Spleen (tissue), 11 donors: ENCODE measurements around the gene GABRA5. TPM values are rescaled to one million over a fixed set of nuclear protein-coding genes. Genes with fewer than 3 reads are reported as not detected.

Experiments
- DNase-seq: peaks from one replicate; pipeline ENCODE4 v3.0.0-alpha.2; 2020
- H3K27ac ChIP-seq, 8 donors: fragments of 200-600 bp; sonication (generic) in 7 of 8; 1 replicate in 4 of 8; 2 replicates in 4 of 8; pipeline versions ENCODE4 v1.5.0 to v1.8.0; 2016 to 2021; ENCODE audit warnings: inconsistent platforms in 4 of 8, mild to moderate bottlenecking in 4 of 8, moderate library complexity in 1 of 8
- H3K27me3 ChIP-seq, 7 donors: fragments of 200-600 bp; sonication (generic) in 6 of 7; replicated peaks in 1 of 7; 1 replicate in 4 of 7; 2 replicates in 3 of 7; pipeline versions ENCODE4 v1.5.0 to v1.8.0; 2016 to 2021; ENCODE audit warnings: inconsistent platforms in 3 of 7, mild to moderate bottlenecking in 1 of 7
- H3K36me3 ChIP-seq, 6 donors: fragments of 200-600 bp; sonication (generic) in 5 of 6; 1 replicate in 4 of 6; 2 replicates in 2 of 6; pipeline versions ENCODE4 v1.5.0 to v1.8.0; 2016 to 2021; ENCODE audit warnings: inconsistent platforms in 2 of 6
- H3K4me1 ChIP-seq, 6 donors: fragments of 200-600 bp; sonication (generic) in 5 of 6; 1 replicate in 3 of 6; 2 replicates in 3 of 6; pipeline versions ENCODE4 v1.5.0 to v1.8.0; 2016 to 2021; ENCODE audit warnings: inconsistent platforms in 3 of 6
- H3K4me3 ChIP-seq, 8 donors: fragments of 200-600 bp; sonication (generic) in 7 of 8; 1 replicate in 4 of 8; 2 replicates in 4 of 8; pipeline versions ENCODE4 v1.5.0 to v1.8.0; 2016 to 2021; ENCODE audit warnings: inconsistent platforms in 4 of 8, mild to moderate bottlenecking in 4 of 8, moderate library complexity in 2 of 8
- H3K9me3 ChIP-seq, 8 donors: fragments of 200-600 bp; sonication (generic) in 7 of 8; 1 replicate in 4 of 8; 2 replicates in 4 of 8; pipeline versions ENCODE4 v1.5.0 to v1.8.0; 2016 to 2021; ENCODE audit warnings: inconsistent platforms in 4 of 8
- POLR2A ChIP-seq, 3 donors: fragments of 450-650 bp; IDR thresholded peaks; one replicate each; pipeline ENCODE4 v1.5.1; 2017; ENCODE audit warnings: antibody characterized with exemption in 3 of 3, mild to moderate bottlenecking in 1 of 3
- POLR2AphosphoS5 ChIP-seq, 3 donors: sonication (generic); formaldehyde crosslinking; IDR thresholded peaks; one replicate each; pipeline ENCODE4 v1.5.1; 2017; ENCODE audit warnings: antibody characterized with exemption in 3 of 3
- WGBS, 5 donors: extraction: QIAGEN DNeasy Blood & Tissue Kit in 3 of 5; methylation state at CpG; one replicate each; pipeline versions ENCODE4 v1.1.5 to v1.1.7; 2013 to 2018; 5-methylcytosine and 5-hydroxymethylcytosine counted together
- intact Hi-C: fragments of 100-400 bp; cut with DNase I; formaldehyde crosslinking; loops from one replicate; pipeline ENCODE4 v1.15.0; 2023; ENCODE audit warnings: low total_unique reads
- polyA plus RNA-seq, 3 donors: library from polyadenylated mRNA; stranded (reverse); fragments of 200-250 nt; gene quantifications; one replicate each; pipeline ENCODE4 v1.2.1, GENCODE V29; 2013
- total RNA-seq, 7 donors: library from RNA; depleted of rRNA in 3 of 7; stranded (reverse); fragments of >200 nt in 3 of 7; fragmentation: NEBNext Ultra II Directional in 4 of 7; extraction: Animal tissue kit (Norgen Biotek cat#: 25700) in 4 of 7; gene quantifications; one replicate each; pipeline versions ENCODE4 v1.1.0 to v1.2.1, GENCODE V29; 2016 to 2021
- TF ChIP-seq, protein P1 (sequence below), 11 experiments: fragments of 200-600 bp in 7 of 11; fragments of 450-650 bp in 4 of 11; sonication (generic) in 4 of 11; IDR thresholded peaks in 8 of 11; conservative IDR thresholded peaks in 3 of 11; 1 replicate in 7 of 11; 2 replicates in 4 of 11; pipeline versions ENCODE4 v1.4.0 to v1.8.0; 2016 to 2021; ENCODE audit warnings: antibody characterized with exemption in 11 of 11, inconsistent platforms in 4 of 11, mild to moderate bottlenecking in 1 of 11
- donor health status: healthy with polysubstance abuse.
- donor health status: DM: no; HTN: no; CAD: no; lungs with moderate emphysema.
- donor health status: DM: no; HTN: no; CAD: no.
- donor health status: Bipolar disorder and iron deficiency.
- donor health status: healthy.
- donor health status: DM: no; HTN: no; CAD: no.
- donor health status: DM: yes; HTN: yes; CAD: no.

The GABRA5 gene
- total and polyA plus RNA-seq, 10 donors = 0.02 to 0.85 (median 0.04) TPM; not detected in 7

DNA sequence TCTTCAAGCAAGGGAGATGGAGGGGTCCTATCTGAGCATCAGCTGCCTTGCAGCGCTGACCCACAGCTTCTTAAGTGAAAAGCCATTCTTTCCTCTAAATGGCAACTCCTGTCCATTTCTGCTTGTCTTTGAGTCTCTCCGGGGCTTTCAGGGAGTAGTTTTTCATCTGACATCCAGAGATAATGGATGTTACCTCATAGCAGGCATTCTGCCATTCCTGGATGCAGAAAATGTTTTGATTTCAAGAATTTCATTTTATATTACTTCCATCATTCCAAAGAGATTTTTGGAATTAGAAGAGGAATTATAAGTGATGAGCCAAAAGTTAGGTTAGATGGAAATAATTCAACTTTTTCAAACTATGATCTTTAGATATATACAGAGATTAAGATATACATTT is 59.2 kb downstream of the GABRA5 start:
- Histone ChIP-seq H3K36me3 (no peaks in the 10 kb centered on the region), H3K27ac (no peak overlapping the region), H3K4me1 (no peaks in the 10 kb centered on the region), H3K27me3 (peaks cover 0 to 5% (median 0%) of the 10 kb centered on the region in 7 donors), H3K9me3 (peaks cover 0 to 11% (median 7%) of the 10 kb centered on the region in 8 donors), H3K4me3 (no peak overlapping the region)
- no peak for DNase-seq
- WGBS, 5 donors = 78 to 88% (median 80%) methylated on average over 2 of the region's 2 CpGs
- TF ChIP-seq, protein P1, sequence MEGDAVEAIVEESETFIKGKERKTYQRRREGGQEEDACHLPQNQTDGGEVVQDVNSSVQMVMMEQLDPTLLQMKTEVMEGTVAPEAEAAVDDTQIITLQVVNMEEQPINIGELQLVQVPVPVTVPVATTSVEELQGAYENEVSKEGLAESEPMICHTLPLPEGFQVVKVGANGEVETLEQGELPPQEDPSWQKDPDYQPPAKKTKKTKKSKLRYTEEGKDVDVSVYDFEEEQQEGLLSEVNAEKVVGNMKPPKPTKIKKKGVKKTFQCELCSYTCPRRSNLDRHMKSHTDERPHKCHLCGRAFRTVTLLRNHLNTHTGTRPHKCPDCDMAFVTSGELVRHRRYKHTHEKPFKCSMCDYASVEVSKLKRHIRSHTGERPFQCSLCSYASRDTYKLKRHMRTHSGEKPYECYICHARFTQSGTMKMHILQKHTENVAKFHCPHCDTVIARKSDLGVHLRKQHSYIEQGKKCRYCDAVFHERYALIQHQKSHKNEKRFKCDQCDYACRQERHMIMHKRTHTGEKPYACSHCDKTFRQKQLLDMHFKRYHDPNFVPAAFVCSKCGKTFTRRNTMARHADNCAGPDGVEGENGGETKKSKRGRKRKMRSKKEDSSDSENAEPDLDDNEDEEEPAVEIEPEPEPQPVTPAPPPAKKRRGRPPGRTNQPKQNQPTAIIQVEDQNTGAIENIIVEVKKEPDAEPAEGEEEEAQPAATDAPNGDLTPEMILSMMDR (IDR thresholded peaks at IDR 0.05 in 8 of 11, conservative IDR thresholded peaks at IDR 0.05 in 3 of 11) = no peak
- TF ChIP-seq POLR2A (IDR thresholded peaks at IDR 0.05) = no peak
- TF ChIP-seq POLR2AphosphoS5 (IDR thresholded peaks at IDR 0.05) = no peak
- intact Hi-C loops = no loop called here

DNA sequence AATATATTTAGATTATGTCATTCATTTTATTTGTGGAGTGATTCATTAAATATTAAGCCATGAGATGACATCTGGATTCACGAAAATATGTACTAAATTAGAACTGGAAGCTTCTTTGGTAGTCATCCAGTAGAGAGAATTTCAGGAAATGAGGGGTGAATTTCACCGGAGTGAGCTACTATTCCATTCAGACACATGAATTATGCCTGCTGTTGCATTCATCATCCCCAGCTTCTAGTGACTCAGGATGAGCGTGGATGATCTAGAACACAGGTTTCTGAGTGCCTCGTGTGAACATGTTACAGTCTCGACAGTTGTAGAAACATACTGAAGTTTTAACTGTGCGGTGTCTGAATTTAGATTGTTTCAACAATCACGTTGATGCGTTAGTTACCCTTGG is 61.2 kb downstream of the GABRA5 start:
- no peak overlapping the region for H3K4me3 ChIP-seq
- 76 to 85% (median 80%) methylated on average over 8 of the region's 8 CpGs for WGBS, 5 donors
- DNase-seq = no peak
- H3K27ac ChIP-seq = no peak overlapping the region
- no peaks in the 10 kb centered on the region for H3K36me3 ChIP-seq
- peaks cover 0 to 9% (median 0%) of the 10 kb centered on the region in 8 donors for H3K9me3 ChIP-seq
- no peak for TF ChIP-seq POLR2AphosphoS5 (IDR thresholded peaks at IDR 0.05)
- no peak for TF ChIP-seq POLR2A (IDR thresholded peaks at IDR 0.05)
- TF ChIP-seq, protein P1 (IDR thresholded peaks at IDR 0.05 in 8 of 11, conservative IDR thresholded peaks at IDR 0.05 in 3 of 11) = no peak
- intact Hi-C loops = no loop called here
- peaks cover 0 to 5% (median 0%) of the 10 kb centered on the region in 7 donors for H3K27me3 ChIP-seq
- no peaks in the 10 kb centered on the region for H3K4me1 ChIP-seq

DNA sequence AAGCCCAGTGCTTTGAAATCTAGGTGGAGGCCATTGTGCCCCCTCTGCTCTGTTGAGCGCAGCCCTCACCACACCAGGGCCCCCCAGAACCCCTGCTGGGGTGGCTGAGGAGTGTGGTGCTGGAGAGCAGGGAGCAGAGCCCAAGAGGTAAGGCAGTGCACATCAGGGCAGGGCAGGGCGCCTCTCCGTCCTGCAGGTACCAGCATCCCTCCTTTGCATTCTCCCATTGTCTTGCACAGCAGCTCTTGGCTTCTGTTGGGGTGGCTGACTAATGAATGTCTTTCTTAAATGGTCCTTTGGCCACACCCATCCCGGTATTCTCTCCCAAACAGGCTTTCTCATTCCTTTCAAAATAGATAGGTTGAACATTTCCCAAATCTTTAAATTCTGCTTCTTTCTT is 62.7 kb downstream of the GABRA5 start:
- no peak for DNase-seq
- intact Hi-C loops = no loop called here
- 77 to 96% (median 87%) methylated on average over 4 of the region's 4 CpGs for WGBS, 5 donors

DNA sequence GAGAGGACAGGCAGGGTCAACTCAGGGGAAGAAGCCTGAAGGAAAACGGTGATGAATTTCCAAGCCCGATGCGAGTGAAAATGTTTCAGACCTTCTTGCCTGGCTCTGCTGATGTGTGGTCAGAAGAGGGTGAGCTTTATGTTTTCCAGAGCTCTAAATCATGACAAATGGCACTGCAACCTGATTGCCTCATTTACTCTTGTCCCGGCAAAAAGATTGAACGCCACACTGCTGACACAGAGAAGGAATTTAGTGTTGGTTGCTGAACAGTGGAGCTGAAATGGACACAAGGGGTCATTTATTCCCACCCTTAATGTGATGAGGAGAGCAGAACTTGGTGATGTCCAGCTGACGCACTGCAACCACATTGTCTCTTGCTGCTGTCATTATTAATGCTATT is 68.0 kb downstream of the GABRA5 start:
- Histone ChIP-seq H3K27ac (no peak overlapping the region), H3K9me3 (peaks cover 0 to 9% (median 0%) of the 10 kb centered on the region in 8 donors), H3K36me3 (no peaks in the 10 kb centered on the region), H3K4me3 (no peak overlapping the region), H3K4me1 (no peaks in the 10 kb centered on the region), H3K27me3 (no peaks in the 10 kb centered on the region)
- WGBS, 5 donors = 87 to 93% (median 90%) methylated on average over 6 of the region's 6 CpGs
- intact Hi-C loops = no loop called here
- no peak for DNase-seq
- TF ChIP-seq POLR2A (IDR thresholded peaks at IDR 0.05) (no peak), POLR2AphosphoS5 (IDR thresholded peaks at IDR 0.05) (no peak)
- TF ChIP-seq, protein P1 (IDR thresholded peaks at IDR 0.05 in 8 of 11, conservative IDR thresholded peaks at IDR 0.05 in 3 of 11) = no peak

More for the DNA sequence above, 62.7 kb downstream of the GABRA5 start:
- Histone ChIP-seq H3K27me3 (peaks cover 0 to 5% (median 0%) of the 10 kb centered on the region in 7 donors), H3K4me1 (no peaks in the 10 kb centered on the region), H3K9me3 (peaks cover 0 to 9% (median 0%) of the 10 kb centered on the region in 8 donors), H3K36me3 (no peaks in the 10 kb centered on the region), H3K27ac (no peak overlapping the region), H3K4me3 (no peak overlapping the region)
- TF ChIP-seq POLR2A (IDR thresholded peaks at IDR 0.05) = no peak
- TF ChIP-seq, protein P1 (IDR thresholded peaks at IDR 0.05 in 8 of 11, conservative IDR thresholded peaks at IDR 0.05 in 3 of 11) = no peak
